HepG2 (cell line): Measurements from ENCODE around the gene GAN. TPM values are rescaled to one million over a fixed set of nuclear protein-coding genes. Genes with fewer than 3 reads are reported as not detected.

Experiments
- ATAC-seq: fragments of 200-7000 bp; cut with Tn5 transposase; 3 replicates; pipeline ENCODE4 v1.9.1; 2020; ENCODE audit warnings: mild to moderate bottlenecking, moderate library complexity
- BruUV-seq: library from RNA; stranded (reverse); fragments of 400-500 nt; replicated peaks from 2 replicates; lab custom pipeline; 2021; lab: Mats Ljungman, UMichigan
- CTCF ChIA-PET: fragments of 300-600 bp; formaldehyde crosslinking; extraction: SDS; loops from one replicate; lab custom pipeline; 2021; ENCODE audit warnings: low total read pairs, inconsistent platforms, low intra/inter-chr PET ratio; lab: Yijun Ruan, JAX
- POLR2A ChIA-PET: fragments of 350-600 bp; sonication (Branson Sonifier 250); formaldehyde crosslinking; loops from one replicate; lab custom pipeline; 2020; ENCODE audit warnings: antibody characterized with exemption, inconsistent platforms; lab: Yijun Ruan, JAX
- DNase-seq: peaks from one replicate; pipeline ENCODE4 v3.0.0-alpha.2; 2015; ENCODE audit warnings: low spot score
- FAIRE-seq: peaks from 3 replicates; lab custom pipeline; 2011; peaks lifted over from hg19 to GRCh38; lab: Jason Lieb, UNC
- H2AFZ ChIP-seq: one replicate; pipeline ENCODE4 v1.6.1; 2011; ENCODE audit warnings: low read length, inconsistent platforms
- H3K27ac ChIP-seq: fragments of 300-600 bp; 3 replicates; pipeline ENCODE4 v1.8.0; 2011; ENCODE audit warnings: mixed run types, mild to moderate bottlenecking, mixed read lengths, low read length, inconsistent platforms; ENCODE audit not compliant: insufficient read depth; ENCODE audit errors: extremely low read length
- H3K27me3 ChIP-seq, 2 experiments: fragments of 200-600 bp in 1 of 2; 2 replicates in 1 of 2; 3 replicates in 1 of 2; pipeline versions ENCODE4 v1.6.0 to v1.8.0; 2011; ENCODE audit warnings: low read length in 2 of 2, mild to moderate bottlenecking in 2 of 2, moderate library complexity in 2 of 2, inconsistent platforms in 1 of 2; ENCODE audit not compliant: insufficient read depth in 2 of 2, control insufficient read depth in 1 of 2
- H3K36me3 ChIP-seq, 2 experiments: fragments of 200-600 bp in 1 of 2; replicated peaks in 1 of 2; 2 replicates in 1 of 2; 3 replicates in 1 of 2; pipeline versions ENCODE4 v1.5.1 to v1.8.0; 2011; ENCODE audit warnings: low read length in 2 of 2, inconsistent platforms in 1 of 2; ENCODE audit not compliant: insufficient read depth in 2 of 2, control insufficient read depth in 1 of 2
- H3K4me1 ChIP-seq: 2 replicates; pipeline ENCODE4 v1.5.1; 2012; ENCODE audit warnings: low read length, inconsistent platforms; ENCODE audit not compliant: insufficient read depth
- H3K4me2 ChIP-seq: 2 replicates; pipeline ENCODE4 v1.6.0; 2011; ENCODE audit warnings: low read depth, low read length, inconsistent platforms
- H3K4me3 ChIP-seq, 3 experiments: fragments of 200-600 bp in 1 of 3; sonication (generic), shearing (Covaris generic) in 1 of 3; replicated peaks in 1 of 3; 2 replicates each; pipeline ENCODE4 v1.5.1; 2011 to 2016; ENCODE audit warnings: low read length in 3 of 3, inconsistent platforms in 2 of 3, low read depth in 2 of 3, mild to moderate bottlenecking in 2 of 3, control low read depth in 1 of 3, mixed read lengths in 1 of 3; ENCODE audit not compliant: insufficient read depth in 1 of 3
- H3K79me2 ChIP-seq: one replicate; pipeline ENCODE4 v1.6.1; 2011; ENCODE audit warnings: low read length, inconsistent platforms; ENCODE audit not compliant: insufficient read depth
- H3K9ac ChIP-seq: 2 replicates; pipeline ENCODE4 v1.6.0; 2011; ENCODE audit warnings: mild to moderate bottlenecking, low read depth, low read length, inconsistent platforms; ENCODE audit not compliant: insufficient read depth
- H3K9me3 ChIP-seq: 2 replicates; pipeline ENCODE4 v1.5.1; 2012; ENCODE audit warnings: mild to moderate bottlenecking, low read length
- H4K20me1 ChIP-seq: 2 replicates; pipeline ENCODE4 v1.6.0; 2011; ENCODE audit warnings: inconsistent platforms, mild to moderate bottlenecking, low read length, moderate library complexity; ENCODE audit not compliant: insufficient read depth
- ADNP ChIP-seq: sonication (generic); formaldehyde crosslinking; IDR thresholded peaks from 2 replicates; pipeline ENCODE4 v1.4.0; 2020; ENCODE audit warnings: missing genetic modification reagents
- FOXP1 ChIP-seq, 2 experiments: fragments of 450-650 bp in 1 of 2; IDR thresholded peaks; 2 replicates each; pipeline ENCODE4 v1.6.1; 2017 to 2018; ENCODE audit warnings: antibody characterized with exemption in 1 of 2
- JUN ChIP-seq: sonication (generic); formaldehyde crosslinking; IDR thresholded peaks from 2 replicates; pipeline ENCODE4 v1.4.0; 2020; ENCODE audit warnings: mild to moderate bottlenecking, missing genetic modification reagents
- MATR3 ChIP-seq: sonication (generic); formaldehyde crosslinking; IDR thresholded peaks from 2 replicates; pipeline ENCODE4 v1.4.0; 2020; ENCODE audit warnings: missing genetic modification reagents
- REPIN1 ChIP-seq: sonication (generic); formaldehyde crosslinking; IDR thresholded peaks from 2 replicates; pipeline ENCODE4 v1.8.0; 2022; ENCODE audit warnings: missing genetic modification reagents, low read depth, mild to moderate bottlenecking, borderline replicate concordance
- RFX5 ChIP-seq: IDR thresholded peaks from 2 replicates; pipeline ENCODE4 v1.6.1; 2011; ENCODE audit warnings: low read depth, low read length, improper control_type of control experiment
- THAP8 ChIP-seq: sonication (generic); formaldehyde crosslinking; IDR thresholded peaks from 2 replicates; pipeline ENCODE4 v1.5.1; 2020; ENCODE audit warnings: missing genetic modification reagents, mild to moderate bottlenecking, borderline replicate concordance
- ZFP91 ChIP-seq: sonication (generic); formaldehyde crosslinking; IDR thresholded peaks from 2 replicates; pipeline ENCODE4 v1.9.0; 2022; ENCODE audit warnings: missing genetic modification reagents, mild to moderate bottlenecking, borderline replicate concordance
- ZNF207 ChIP-seq: fragments of 450-650 bp; IDR thresholded peaks from 2 replicates; pipeline ENCODE4 v1.6.1; 2016; ENCODE audit warnings: antibody characterized with exemption, borderline replicate concordance
- ZNF562 ChIP-seq: sonication (generic); formaldehyde crosslinking; IDR thresholded peaks from 2 replicates; pipeline ENCODE4 v1.8.0; 2022; ENCODE audit warnings: missing genetic modification reagents, borderline replicate concordance
- ZNF629 ChIP-seq: sonication (generic); formaldehyde crosslinking; conservative IDR thresholded peaks from 2 replicates; pipeline ENCODE4 v1.5.0; 2020; ENCODE audit warnings: missing genetic modification reagents
- ZNF652 ChIP-seq: IDR thresholded peaks from 2 replicates; pipeline ENCODE4 v1.6.1; 2016; ENCODE audit warnings: low read depth, borderline replicate concordance
- ZSCAN31 ChIP-seq: sonication (generic); formaldehyde crosslinking; IDR thresholded peaks from 2 replicates; pipeline ENCODE4 v1.5.0; 2020; ENCODE audit warnings: low read depth, mild to moderate bottlenecking, missing genetic modification reagents
- WGBS: methylation state at CpG from one replicate; pipeline ENCODE4 v1.1.6; 2017; ENCODE audit warnings: low lambda C conversion rate; 5-methylcytosine and 5-hydroxymethylcytosine counted together
- in situ Hi-C: cut with HindIII; loops from 2 replicates; pipeline ENCODE4 v1.10.0; 2017; ENCODE audit warnings: low pct_unique_long_range_greater_than_20kb; ENCODE audit not compliant: extremely low pct_ligation_motif_present
- intact Hi-C: fragments of 100-400 bp; cut with micrococcal nuclease; formaldehyde crosslinking; loops from one replicate; pipeline ENCODE4 v1.10.0; 2022; ENCODE audit not compliant: unreplicated experiment
- polyA plus RNA-seq, 8 experiments: library from polyadenylated mRNA; depleted of rRNA in 3 of 8; stranded (reverse) in 7 of 8; unstranded in 1 of 8; fragments of >200 nt; fragmentation: Illumina TruSeq in 4 of 8; extraction: Trizol in 4 of 8; gene quantifications; 2 replicates each; pipeline versions ENCODE4 v1.2.1 to v1.2.3, GENCODE V29; 2011 to 2016; ENCODE audit warnings: low read depth in 4 of 8, missing spikeins in 1 of 8, mixed read lengths in 1 of 8; ENCODE audit not compliant: insufficient read depth in 1 of 8
- total RNA-seq, 5 experiments: library from RNA; depleted of rRNA; stranded (reverse); fragments of >200 nt; fragmentation: Illumina TruSeq; extraction: Trizol; gene quantifications; 2 replicates each; pipeline ENCODE4 v1.2.3, GENCODE V29; 2016; ENCODE audit warnings: low read depth in 1 of 5

GAN gene
- total and polyA plus RNA-seq, 2 of the 13 experiments (the other 11 are each of a cell fraction or from before 2014, with no cell fraction given): 4.3 to 11.0 TPM

GRCh38 chr16:81265658-81266451 lies 48.9 kb upstream of the GAN start:
- TF ChIP-seq ZNF207 (0 out of 2 replicates have a peak, but pooled peaks have one; percentile 25), FOXP1 (IDR thresholded peaks at IDR 0.05) (peak; percentile 37; the same call in 1 of the 2 replicates), FOXP1 (CRISPR knock-in tag; IDR thresholded peaks at IDR 0.05) (no peak), ZNF562 (CRISPR knock-in tag) (no peak), MATR3 (CRISPR knock-in tag) (no peak)
- TF ChIP-seq, all 625 proteins: peak for 2
- Histone ChIP-seq H3K36me3 (no peaks in the 10 kb centered on the region), H3K4me1 (no peaks in the 10 kb centered on the region), H4K20me1 (no peaks in the 10 kb centered on the region), H3K9me3 (no peaks in the 10 kb centered on the region), H2AFZ (no peak overlapping the region), H3K27me3 (peaks cover 0 to 3% of the 10 kb centered on the region in 2 experiments; a peak in 1 of 5 replicates), H3K4me2 (no peak overlapping the region), H3K27ac (no peak overlapping the region), H3K9ac (no peak overlapping the region), H3K4me3 (no peak overlapping the region), H3K79me2 (no peaks in the 10 kb centered on the region)
- no peak for ATAC-seq
- no peak for DNase-seq
- WGBS: 1% methylated on average over 4 of the region's 5 CpGs
- ChIA-PET CTCF (no interaction called here), POLR2A (no interaction called here)
- intact Hi-C loops (no loop called here), in situ Hi-C loops (no loop called here)
- FAIRE-seq: no peak
- BruUV-seq: no TSS peak

- no peaks in the 10 kb centered on the region for H3K9me3 ChIP-seq
- no peak overlapping the region for H3K4me3 ChIP-seq
- H3K9ac ChIP-seq: no peak overlapping the region
- intact Hi-C loops: no loop called here
- WGBS: 6% methylated on average over 7 of the region's 7 CpGs
- no peaks in the 10 kb centered on the region for H3K36me3 ChIP-seq
- H4K20me1 ChIP-seq: no peaks in the 10 kb centered on the region
- H3K4me1 ChIP-seq: no peaks in the 10 kb centered on the region
- FAIRE-seq (no peak), DNase-seq (no peak), ATAC-seq (peak; percentile 31; the same call in 1 of the 3 replicates)
- BruUV-seq: no TSS peak
- H3K79me2 ChIP-seq: no peaks in the 10 kb centered on the region
- TF ChIP-seq ZFP91 (no peak), ZNF629 (no peak), JUN (CRISPR knock-in tag) (no peak), THAP8 (no peak), REPIN1 (no peak), ADNP (CRISPR knock-in tag) (no peak), RFX5 (no peak), ZSCAN31 (CRISPR knock-in tag) (no peak), ZNF652 (CRISPR knock-in tag) (no peak)
- peaks cover 0 to 7% of the 10 kb centered on the region in 2 experiments; a peak in 1 of 5 replicates for H3K27me3 ChIP-seq
- in situ Hi-C loops: no loop called here
- no peak overlapping the region for H2AFZ ChIP-seq
- H3K27ac ChIP-seq: no peak overlapping the region
- ChIA-PET CTCF (no interaction called here), POLR2A (no interaction called here)
- H3K4me2 ChIP-seq: no peak overlapping the region
These were observed 48.1 kb upstream of the GAN start for GRCh38 chr16:81266680-81267095.
